AG09309 (cell line): ENCODE results near the gene STIM1.

ENCODE experiments used
- DNase-seq: peaks from one replicate; pipeline ENCODE4 v3.0.0-alpha.2; 2010; ENCODE audit warnings: low read depth
- H3K4me3 ChIP-seq: 2 replicates; pipeline ENCODE4 v1.5.1; 2011; ENCODE audit warnings: mild to moderate bottlenecking, low read depth, low read length, moderate library complexity; ENCODE audit not compliant: control insufficient read depth
- TF ChIP-seq, protein P1 (sequence below): IDR thresholded peaks from 2 replicates; pipeline ENCODE4 v1.5.1; 2011; ENCODE audit warnings: mild to moderate bottlenecking, low read depth, low read length, inconsistent platforms; ENCODE audit not compliant: insufficient read depth, control insufficient read depth; ENCODE audit errors: missing control alignments

STIM1 gene

GRCh38 chr11:4140067-4140636 is 284.7 kb downstream of the STIM1 start:
- DNase-seq: no peak
- no peak overlapping the region for H3K4me3 ChIP-seq
- TF ChIP-seq, protein P1, sequence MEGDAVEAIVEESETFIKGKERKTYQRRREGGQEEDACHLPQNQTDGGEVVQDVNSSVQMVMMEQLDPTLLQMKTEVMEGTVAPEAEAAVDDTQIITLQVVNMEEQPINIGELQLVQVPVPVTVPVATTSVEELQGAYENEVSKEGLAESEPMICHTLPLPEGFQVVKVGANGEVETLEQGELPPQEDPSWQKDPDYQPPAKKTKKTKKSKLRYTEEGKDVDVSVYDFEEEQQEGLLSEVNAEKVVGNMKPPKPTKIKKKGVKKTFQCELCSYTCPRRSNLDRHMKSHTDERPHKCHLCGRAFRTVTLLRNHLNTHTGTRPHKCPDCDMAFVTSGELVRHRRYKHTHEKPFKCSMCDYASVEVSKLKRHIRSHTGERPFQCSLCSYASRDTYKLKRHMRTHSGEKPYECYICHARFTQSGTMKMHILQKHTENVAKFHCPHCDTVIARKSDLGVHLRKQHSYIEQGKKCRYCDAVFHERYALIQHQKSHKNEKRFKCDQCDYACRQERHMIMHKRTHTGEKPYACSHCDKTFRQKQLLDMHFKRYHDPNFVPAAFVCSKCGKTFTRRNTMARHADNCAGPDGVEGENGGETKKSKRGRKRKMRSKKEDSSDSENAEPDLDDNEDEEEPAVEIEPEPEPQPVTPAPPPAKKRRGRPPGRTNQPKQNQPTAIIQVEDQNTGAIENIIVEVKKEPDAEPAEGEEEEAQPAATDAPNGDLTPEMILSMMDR: no peak
